Vagina (tissue), 2 donors: ENCODE data around the gene FAM210A.

Experiments used
- CTCF ChIP-seq, 3 experiments: fragments of 450-650 bp in 2 of 3; fragments of 200-600 bp in 1 of 3; sonication (generic) in 1 of 3; IDR thresholded peaks; one replicate each; pipeline ENCODE4 v1.5.1; 2017 to 2019; ENCODE audit warnings: antibody characterized with exemption in 3 of 3, mild to moderate bottlenecking in 2 of 3, moderate library complexity in 2 of 3
- POLR2AphosphoS5 ChIP-seq, 2 donors: sonication (generic); formaldehyde crosslinking; IDR thresholded peaks; one replicate each; pipeline ENCODE4 v1.9.0; 2017; ENCODE audit warnings: antibody characterized with exemption in 2 of 2, mild to moderate bottlenecking in 2 of 2, low read depth in 1 of 2; ENCODE audit not compliant: insufficient read depth in 1 of 2

GRCh38 chr18:13625843-13626543, 100.4 kb downstream of the FAM210A start:
- no peak for TF ChIP-seq CTCF (IDR thresholded peaks at IDR 0.05)
- TF ChIP-seq POLR2AphosphoS5 (IDR thresholded peaks at IDR 0.05; ENCODE audit: insufficient read depth in 1 of 2, low read depth in 1 of 2): no peak
